HPDE6-E6E7 (cell line): ENCODE measurements around the gene KISS1R.

Experiments
- DNase-seq: peaks from one replicate; pipeline ENCODE4 v3.0.0; 2011; ENCODE audit warnings: missing footprints; ENCODE audit errors: extremely low spot score

KISS1R gene

DNA sequence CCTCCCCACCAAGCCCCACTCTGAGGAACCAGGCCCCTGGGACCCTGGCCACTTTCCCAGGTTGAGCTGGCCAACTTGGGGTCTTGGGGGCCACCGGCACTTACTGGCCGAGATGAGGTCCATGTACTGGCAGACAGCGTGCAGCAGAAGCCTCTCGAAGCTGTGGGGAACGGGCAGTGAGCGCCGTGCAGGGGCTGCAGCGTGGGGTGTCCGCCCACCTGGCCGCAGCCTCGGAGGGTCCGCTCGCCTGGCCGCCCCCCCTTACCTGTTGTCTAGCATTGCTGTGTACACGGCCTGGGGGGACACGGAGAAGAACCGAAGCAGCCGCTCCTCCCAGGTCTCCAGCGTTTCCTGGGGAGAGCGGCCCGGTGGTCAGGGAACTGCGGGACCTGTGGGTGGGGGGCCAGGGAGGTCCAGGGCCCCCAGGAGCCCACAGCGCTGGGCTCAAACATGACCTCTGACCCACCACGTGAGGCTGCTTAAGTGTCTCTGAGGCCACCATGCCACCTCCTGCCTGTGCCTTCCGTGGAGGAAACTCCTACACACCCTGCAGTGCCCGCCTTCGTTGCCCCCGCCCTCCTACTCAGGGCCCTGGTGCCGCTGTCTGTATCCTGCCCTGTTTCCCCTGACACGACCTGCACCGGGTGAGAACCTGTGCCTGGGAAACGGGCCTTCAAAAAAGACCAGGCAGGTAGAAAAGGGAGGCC lies 17.6 kb upstream of the KISS1R start:
- no peak for DNase-seq

GRCh38 chr19:900043-900301 lies 17.2 kb upstream of the KISS1R start:
- DNase-seq: no peak

- DNase-seq: no peak
Observed at GRCh38 chr19:900302-901111, 16.6 kb upstream of the KISS1R start.

DNA sequence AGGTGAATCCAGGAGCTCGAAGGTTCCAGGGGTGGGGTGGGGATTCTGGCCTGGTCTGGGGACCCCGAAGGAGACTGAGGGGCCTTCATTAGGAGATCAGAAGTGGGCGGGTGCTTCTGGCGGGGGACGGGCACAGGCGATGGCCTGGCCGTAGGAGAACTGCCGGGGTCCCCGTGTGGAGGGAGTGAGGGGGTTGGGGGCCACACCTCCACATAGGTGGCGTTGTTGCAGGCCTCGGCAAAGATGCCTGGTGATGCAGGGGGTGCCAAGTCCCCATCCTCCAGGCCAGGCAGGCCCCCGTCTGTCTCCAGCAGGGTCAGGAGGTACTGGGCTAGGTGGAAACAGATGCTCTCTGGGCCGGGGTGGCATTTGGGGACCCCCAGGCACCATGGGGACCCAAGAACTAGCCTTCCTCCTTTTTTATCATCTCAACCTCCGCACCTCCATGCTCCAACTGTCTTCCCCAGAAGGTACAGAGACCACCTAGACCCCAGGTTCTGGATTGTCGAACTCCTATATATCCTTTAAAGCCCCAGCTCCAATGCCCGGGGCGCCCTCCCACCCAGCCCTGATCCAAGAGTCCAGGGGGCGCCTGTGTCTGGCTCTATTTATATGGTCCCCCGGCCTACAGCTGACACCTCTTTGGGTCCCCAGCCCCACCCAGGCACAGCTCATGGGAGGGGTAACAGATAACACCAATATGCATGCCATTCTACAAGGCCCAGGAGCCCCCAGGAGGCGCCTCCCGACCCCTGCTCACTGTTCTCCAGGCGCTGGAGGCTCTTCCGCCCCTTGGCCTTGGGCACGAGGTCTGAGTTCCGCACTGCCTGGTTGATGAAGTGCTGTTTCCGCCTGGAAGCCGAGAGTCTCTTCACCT lies 15.7 kb upstream of the KISS1R start:
- DNase-seq: no peak

DNA sequence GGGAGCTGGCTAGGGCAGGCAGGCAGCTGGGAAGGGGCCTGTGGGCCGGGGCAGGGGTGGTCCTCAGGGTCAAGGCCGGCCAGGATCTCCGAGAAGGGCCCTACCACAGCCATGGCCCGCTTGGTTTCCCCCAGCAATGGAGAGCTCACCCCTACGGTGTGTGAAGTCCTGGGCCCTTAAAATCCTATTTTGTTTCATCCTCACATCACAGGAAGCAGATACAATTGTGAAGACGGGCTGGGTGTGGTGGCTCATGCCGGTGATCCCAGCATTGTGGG lies 15.1 kb upstream of the KISS1R start:
- no peak for DNase-seq

DNA sequence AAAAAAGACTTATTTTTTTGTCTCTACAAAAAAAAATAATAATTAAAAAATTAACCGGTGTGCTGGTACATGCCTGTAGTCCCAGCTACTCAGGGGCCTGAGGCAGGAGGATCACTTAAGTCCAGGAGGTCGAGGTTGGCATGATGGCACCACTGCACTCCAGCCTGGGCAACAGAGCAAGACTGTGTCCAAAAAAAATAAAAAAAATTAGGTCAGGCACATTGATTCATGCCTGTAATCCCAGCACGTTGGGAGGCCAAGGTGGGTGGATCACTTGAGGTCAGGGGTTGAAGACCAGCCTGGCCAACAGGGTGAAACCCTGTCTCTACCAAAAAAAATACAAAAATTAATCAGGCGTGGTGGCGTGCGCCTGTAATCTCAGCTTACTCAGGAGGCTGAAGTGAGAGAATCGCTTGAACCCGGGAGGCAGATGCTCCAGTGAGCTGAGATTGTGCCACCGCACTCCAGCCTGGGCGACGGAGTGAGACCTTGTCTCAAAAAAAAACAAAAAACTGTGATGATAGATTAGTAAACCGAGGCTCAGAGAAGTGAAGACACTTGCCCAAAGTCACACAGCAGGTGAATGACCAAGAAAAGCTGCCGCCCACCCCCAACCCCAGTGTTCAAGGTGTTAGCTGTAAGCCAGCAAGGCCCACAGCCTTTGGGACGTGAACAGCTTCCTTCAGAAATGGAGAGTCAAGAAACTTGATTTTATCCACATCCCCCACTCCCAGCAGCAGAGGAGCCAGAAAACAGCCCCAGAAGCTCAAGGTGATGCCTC lies 14.5 kb upstream of the KISS1R start:
- no peak for DNase-seq

DNA sequence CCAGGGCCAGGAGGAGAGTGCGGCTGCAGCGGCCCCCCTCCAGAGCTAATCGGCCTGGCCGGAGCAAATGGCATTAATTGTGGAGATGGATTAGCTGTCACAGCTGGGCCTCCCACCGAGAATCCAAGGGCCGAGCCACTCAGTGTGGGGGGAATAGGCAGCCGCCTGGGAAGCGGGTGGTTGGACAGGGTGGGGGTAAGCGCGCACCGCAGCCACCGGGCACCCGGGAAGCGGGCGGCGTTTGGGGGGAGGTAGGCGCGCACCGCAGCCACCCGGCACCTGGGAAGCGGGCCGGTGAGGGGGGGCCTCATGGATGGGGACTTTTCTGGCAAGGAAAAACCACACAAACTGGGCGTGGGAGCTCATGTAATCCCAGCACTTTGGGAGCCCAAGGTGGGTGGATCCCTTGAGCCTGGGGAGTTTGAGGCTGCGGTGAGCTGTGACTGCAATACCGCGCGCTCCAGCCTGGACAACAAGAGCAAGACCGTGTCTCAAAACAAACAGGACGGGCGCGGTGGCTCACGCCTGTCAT lies 13.8 kb upstream of the KISS1R start:
- DNase-seq: no peak

GRCh38 chr19:904545-904944 lies 12.6 kb upstream of the KISS1R start:
- DNase-seq: no peak

GRCh38 chr19:906480-906879 lies 10.7 kb upstream of the KISS1R start:
- DNase-seq: no peak

DNA sequence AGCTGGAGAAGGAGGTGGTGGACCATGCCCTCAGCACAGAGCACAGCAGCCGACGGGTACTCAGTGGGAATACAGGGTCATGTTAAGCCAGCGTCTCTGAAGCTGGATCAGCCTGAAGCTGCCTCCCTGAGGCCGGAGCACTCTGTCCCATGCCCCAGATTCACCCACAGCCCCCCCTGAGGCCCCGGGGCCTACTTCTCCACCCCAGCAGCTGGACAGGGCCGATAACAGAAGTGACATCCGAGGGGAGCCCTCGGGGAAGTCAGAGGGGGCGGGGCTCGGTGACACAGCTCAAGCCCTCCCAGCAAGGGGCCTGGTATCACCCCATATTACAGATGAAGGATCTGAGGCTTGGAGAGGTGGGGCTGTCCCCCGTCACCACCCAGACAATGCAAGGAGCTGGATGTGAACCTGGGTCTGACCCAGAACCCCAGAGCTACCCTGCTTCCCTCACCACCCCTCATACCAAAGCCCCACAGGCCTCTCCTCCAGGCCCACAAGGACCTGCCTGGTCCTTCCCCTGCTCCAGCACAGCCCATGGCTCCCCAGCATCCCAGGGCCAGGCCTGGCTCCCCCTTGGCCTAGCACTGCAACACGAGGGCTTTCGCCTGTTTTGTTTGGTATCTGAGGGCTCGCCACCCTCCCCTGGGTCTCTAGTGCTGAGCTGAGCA lies 9.8 kb upstream of the KISS1R start:
- no peak for DNase-seq

DNA sequence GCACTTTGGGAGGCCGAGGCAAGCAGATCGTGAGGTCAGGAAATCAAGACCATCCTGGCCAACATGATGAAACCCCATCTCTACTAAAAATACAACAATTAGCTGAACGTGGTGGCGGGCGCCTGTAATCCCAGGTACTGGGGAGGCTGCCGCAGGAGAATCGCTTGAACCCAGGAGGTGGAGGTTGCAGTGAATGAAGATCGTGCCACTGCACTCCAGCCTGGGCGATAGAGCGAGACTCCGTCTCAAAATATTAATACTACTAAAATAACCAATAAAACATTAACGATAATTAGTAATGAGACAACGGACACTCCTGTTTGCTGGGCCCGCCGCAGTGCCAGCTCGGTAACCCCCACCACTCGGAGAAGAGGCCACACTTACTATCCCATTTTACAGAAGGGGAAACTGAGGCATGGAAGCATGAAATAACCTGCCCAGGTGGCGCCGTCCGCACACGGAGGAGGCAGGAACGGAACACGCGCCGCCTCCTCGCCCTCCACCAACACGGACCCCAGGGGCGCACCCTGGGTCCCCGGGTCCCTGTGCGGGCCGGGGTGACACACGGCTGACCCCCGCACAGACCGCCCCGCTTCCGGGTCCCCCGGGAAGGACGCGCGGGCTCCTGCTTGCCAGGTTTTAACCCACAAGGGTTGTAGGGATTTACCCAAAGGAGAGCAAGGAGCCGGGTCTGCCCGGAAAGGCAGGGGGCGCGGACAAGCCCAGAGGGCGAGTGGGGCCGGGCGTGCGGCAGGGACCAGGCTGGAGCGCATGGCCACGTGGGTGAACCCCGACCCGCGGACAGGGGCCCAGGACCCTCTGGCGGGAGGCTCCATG lies 5.7 kb upstream of the KISS1R start:
- DNase-seq: no peak

- no peak for DNase-seq
Observed at GRCh38 chr19:912181-913079, 4.7 kb upstream of the KISS1R start.

DNA sequence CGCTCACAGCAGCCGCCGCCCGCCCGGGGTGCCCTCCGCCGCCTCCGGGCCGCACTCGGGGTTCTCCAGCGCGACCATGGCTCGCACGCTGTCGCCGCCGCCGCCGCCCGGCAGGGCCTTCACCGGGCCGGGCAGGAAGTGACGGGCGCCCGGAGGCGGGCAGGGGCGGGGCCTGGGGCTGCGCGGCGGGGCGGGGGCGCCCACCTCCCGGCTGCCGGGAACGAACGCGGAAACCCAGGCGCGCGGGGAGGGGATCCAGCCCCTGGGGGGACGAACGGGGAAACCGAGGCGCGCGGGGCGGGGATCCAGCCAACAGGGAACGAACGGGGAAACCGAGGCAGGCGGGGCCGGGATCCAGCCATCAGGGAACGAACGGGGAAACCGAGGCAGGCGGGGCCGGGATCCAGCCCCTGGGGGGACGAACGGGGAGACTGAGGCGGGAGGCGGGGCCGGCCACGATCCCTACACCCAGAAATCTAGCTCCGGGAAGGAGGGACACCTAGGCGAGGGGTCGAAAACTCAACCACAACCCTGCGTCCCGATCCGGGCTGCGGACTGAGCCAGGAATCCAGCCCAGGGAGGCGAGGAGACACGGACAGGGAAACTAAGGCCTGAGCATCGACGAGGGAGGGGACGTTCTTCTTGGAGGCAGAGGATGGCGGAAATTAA lies 3.9 kb upstream of the KISS1R start, which contains the start of gene R3HDM4:
TSS of gene R3HDM4 (minus strand) at position 140 of the 669 bp plus-strand sequence. CDS start at position 78, 62 bp downstream.
- peak; percentile 63 for DNase-seq

DNA sequence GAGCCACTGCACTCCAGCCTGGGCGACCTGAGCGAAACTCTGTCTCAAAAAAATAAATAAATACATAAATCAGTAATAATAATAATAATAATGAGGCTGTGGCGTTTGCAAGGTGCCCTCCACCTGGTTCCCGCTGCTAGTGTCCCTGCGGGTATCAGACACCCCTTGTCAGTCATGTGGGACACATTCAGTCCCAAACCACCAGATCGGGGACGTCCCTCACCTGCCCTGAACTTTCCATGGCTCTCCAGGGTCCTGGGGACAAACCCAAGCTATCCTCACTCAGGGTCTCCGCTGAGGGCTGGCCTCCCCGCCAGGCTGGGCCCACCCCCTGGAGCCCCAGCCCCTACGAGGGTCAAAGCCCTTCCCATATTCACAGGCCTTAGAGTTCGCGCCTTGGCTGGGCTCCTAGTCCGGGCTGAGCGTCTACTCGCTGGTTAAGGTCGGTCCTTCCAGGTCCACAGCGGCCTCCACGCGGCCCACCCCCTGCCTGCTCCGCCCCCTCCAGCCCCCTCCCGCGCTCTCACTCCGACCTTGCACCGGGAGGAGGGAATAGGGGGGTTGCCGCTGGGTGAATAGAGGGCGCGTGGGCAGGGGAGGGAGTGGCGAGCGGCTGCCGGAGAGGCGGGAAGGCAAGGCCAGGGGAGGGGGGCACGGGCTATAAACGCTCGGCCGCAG lies 349 bp upstream of the KISS1R start:
- DNase-seq: no peak

DNA sequence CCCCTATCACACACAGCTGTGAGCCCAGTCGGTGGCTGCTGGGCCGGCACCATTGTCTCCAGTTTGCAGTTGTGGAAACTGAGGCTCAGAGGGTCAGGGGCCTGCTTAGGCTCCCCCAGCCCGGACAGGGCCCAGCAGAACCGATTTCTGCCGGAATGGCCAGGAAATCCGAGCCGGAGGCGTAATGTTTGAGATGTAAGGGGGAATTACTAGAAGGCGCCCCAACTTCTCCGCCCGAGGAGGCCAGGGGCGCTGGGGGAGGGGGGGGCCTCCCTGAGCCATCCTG lies 962 bp downstream of the KISS1R start:
- no peak for DNase-seq

DNA sequence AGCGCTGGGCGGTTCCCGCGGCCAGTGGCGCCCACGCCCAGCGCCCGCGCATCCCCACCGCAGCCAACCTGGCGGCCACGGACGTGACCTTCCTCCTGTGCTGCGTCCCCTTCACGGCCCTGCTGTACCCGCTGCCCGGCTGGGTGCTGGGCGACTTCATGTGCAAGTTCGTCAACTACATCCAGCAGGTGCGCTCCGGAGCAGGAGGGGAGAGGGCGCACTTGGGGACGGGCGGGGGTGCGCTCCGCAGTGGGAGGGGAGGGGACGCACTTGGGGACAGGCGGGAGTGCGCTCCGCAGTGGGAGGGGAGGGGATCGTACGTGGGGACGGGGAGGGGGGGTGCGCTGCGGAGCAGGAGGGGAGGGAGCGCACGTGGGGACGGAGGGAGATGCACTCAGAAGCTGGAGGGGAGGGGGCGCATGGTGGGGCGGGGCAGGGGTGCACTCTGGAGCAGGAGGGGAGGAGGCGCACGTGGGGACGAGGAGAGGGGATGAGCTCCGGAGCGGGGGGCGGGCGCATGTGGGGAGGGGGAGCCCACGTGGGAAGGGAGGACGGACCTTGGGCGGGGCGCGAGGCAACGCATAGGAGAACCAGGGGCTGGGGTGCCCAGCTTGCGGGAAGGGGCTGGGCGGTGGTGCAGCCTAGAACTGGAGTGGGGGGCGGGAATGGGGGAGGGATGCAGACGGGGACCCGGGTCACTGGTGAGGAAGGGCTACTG lies 1.5 kb downstream of the KISS1R start:
- no peak for DNase-seq

DNA sequence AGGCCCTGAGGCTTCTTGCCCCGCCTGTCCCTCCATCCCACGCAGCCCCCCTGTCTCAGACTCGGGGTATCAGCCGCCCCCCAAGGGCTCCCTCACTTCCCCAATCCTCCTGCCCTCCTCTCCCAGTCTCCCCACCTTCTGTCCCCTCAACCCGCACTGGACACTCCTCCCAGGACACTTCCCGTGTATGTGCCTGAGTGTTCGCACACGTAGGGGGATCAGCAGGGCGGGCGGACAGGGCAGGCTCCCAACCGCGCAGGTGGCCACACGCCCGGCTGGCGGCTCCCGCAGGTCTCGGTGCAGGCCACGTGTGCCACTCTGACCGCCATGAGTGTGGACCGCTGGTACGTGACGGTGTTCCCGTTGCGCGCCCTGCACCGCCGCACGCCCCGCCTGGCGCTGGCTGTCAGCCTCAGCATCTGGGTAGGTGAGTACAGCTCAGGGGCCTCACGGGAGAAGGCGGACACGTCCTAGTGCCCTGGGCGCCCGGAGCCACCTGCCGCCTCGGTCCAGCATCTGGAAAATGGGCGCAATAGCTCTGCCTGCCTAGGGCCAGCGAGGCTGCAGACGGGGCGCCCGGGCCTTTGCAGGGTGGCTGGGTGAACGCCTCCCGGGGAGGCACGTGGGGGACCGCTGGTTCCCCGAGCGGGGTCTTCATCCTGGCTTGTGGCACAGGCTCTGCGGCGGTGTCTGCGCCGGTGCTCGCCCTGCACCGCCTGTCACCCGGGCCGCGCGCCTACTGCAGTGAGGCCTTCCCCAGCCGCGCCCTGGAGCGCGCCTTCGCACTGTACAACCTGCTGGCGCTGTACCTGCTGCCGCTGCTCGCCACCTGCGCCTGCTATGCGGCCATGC lies 2.3 kb downstream of the KISS1R start:
- DNase-seq: no peak
